ENCODE results near the gene RRP7A.

GRCh38 chr22:42472671-42473070 lies 46.9 kb downstream of the RRP7A start:
- TF ChIP-seq CTCF (conservative IDR thresholded peaks at IDR 0.05) (no peak), ZFX (IDR thresholded peaks at IDR 0.05) (no peak)
